HL-60 (cell line): ENCODE results near the gene DMXL1.

Experiments used
- CTCF ChIP-seq: IDR thresholded peaks from one replicate; pipeline ENCODE4 v1.5.1; 2011; ENCODE audit warnings: low read length, control low read depth, inconsistent platforms; ENCODE audit not compliant: insufficient read depth
- GABPA ChIP-seq: IDR thresholded peaks from 2 replicates; pipeline ENCODE4 v1.6.1; 2012; ENCODE audit warnings: low read depth
- POLR2AphosphoS5 ChIP-seq: IDR thresholded peaks from 2 replicates; pipeline ENCODE4 v1.6.1; 2012; ENCODE audit warnings: low read depth

- TF ChIP-seq POLR2AphosphoS5: no peak
- TF ChIP-seq CTCF: no peak
- TF ChIP-seq GABPA: no peak
Observed at GRCh38 chr5:119123280-119123679, 52.4 kb downstream of the DMXL1 start.
